H1 (cell line): ENCODE measurements around the gene DVL1. TPM values are rescaled to one million over a fixed set of nuclear protein-coding genes. Genes with fewer than 3 reads are reported as not detected.

Experiments used
- CHD1 ChIP-seq: IDR thresholded peaks from 2 replicates; pipeline ENCODE4 v1.6.1; 2012; ENCODE audit warnings: low read depth, low read length, improper control_type of control experiment
- polyA plus RNA-seq, 7 experiments: library from polyadenylated mRNA; depleted of rRNA in 3 of 7; stranded (reverse) in 5 of 7; unstranded in 2 of 7; fragments of >200 nt in 5 of 7; fragments of 200-250 nt in 2 of 7; gene quantifications; 1 replicate in 5 of 7; 2 replicates in 1 of 7; 4 replicates in 1 of 7; pipeline versions ENCODE4 v1.2.1 to v1.2.3, GENCODE V29; 2011 to 2013; ENCODE audit warnings: missing spikeins in 2 of 7, mixed read lengths in 2 of 7
- total RNA-seq: library from RNA; stranded (reverse); fragmentation: NEBNext Ultra II Directional; extraction: Animal tissue kit (Norgen Biotek cat#: 25700); gene quantifications from 2 replicates; pipeline ENCODE4 v1.2.1, GENCODE V29; 2021

Gene DVL1
- total and polyA plus RNA-seq, 2 of the 8 experiments (the other 6 are each of a cell fraction or from before 2014, with no cell fraction given) = 39.4 to 58.9 TPM

- no peak for TF ChIP-seq CHD1
Measured at GRCh38 chr1:1351511-1352427, 2.6 kb upstream of the DVL1 start (continued).
